Measurements from ENCODE around the gene ARHGAP30. TPM values are rescaled to one million over a fixed set of nuclear protein-coding genes. Genes with fewer than 3 reads are reported as not detected.

ARHGAP30 gene
- total and polyA plus RNA-seq, 7 experiments from 2014 or later: 128 to 291 (median 235) TPM

DNA sequence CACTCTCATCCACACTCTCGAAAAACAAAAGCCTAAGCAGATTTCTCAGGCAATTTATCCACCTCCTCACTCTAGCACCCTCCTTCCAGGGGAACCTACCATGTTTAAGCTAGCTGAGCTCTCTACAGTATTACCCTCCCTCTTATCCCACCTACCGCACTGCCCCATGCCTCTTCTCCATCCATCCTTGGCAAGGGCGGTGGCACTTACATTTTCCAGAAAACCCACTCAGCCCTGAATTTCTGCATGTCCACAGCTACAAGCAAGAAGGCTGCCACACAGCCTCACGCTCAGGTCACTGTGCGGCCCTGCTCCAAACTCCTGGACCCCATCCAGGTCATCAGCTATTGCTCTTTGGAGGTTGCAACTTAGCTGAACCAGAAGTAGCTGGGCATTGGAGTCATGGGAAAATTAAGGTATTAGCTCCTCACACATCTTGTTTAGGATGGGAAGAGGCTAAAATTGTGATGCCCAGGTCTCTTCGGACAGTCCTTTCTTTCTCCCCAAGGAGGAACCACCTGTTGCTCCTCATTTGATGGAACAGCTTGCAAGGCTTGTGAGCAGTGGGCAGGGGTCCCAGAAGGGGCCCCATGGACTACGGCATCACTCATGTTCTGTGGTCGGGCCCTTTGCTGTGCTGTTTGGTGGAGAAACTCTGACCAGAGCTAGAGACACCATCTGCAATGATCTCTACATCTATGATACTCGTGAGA, 29.6 kb upstream of the ARHGAP30 start:
- Histone ChIP-seq H3K36me3 (ENCODE audit: control insufficient read depth in 2 of 3, insufficient read depth in 3 of 3, low read length in 3 of 3) (peaks cover 0 to 25% (median 7%) of the 10 kb centered on the region in 3 experiments), H3K4me3 (ENCODE audit: low read length) (no peak overlapping the region), H3K4me1 (ENCODE audit: control insufficient read depth in 2 of 2, insufficient read depth in 2 of 2, low read length in 2 of 2) (peaks cover 9 to 11% of the 10 kb centered on the region in 2 donors), H3K27ac (ENCODE audit: low read depth, low read length) (no peak overlapping the region), H3K27me3 (ENCODE audit: control insufficient read depth in 2 of 2, insufficient read depth in 2 of 2, low read length in 2 of 2) (no peaks in the 10 kb centered on the region), H3K9me3 (ENCODE audit: control insufficient read depth in 2 of 3, low read length in 3 of 3) (no peaks in the 10 kb centered on the region)
- DNase-seq (no peak), ATAC-seq (no peak)
- H3K9me3 Mint-ChIP-seq: peaks cover 0 to 10% (median 0%) of the 10 kb centered on the region in 11 donors
- intact Hi-C loops (cut with micrococcal nuclease): loop anchor here in 1 of 2 donors (2.0 kb wide), 2 partner anchors 20 to 262 kb away; partner anchors contain the start of genes NIT1 and PFDN2
- peaks cover 19 to 43% (median 26%) of the 10 kb centered on the region in 7 donors for H3K4me1 Mint-ChIP-seq
- H3K36me3 Mint-ChIP-seq: peaks cover 0 to 13% (median 5%) of the 10 kb centered on the region in 5 donors
- peaks cover 0 to 12% (median 0%) of the 10 kb centered on the region in 5 donors for H3K27me3 Mint-ChIP-seq
- CTCF ChIA-PET: interaction anchor here (0.6 to 7.4 kb wide), 9 partner anchors 13 to 173 kb away, joined by 3 to 123 read pairs (median 6); partner anchors contain the start of genes ARHGAP30, TSTD1 and USF1
- H3K4me3 Mint-ChIP-seq: peak overlapping the region; percentile 58 to 81 (median 70)
- POLR2A ChIA-PET: interaction anchor here (0.5 to 7.4 kb wide), 6 partner anchors 14 to 432 kb away, joined by 3 to 106 read pairs (median 6); partner anchors contain the start of genes ARHGAP30, TSTD1 and USF1
- H3K27ac Mint-ChIP-seq: peak overlapping the region; percentile 1 to 85 (median 69)

GRCh38 chr1:161098210-161099068, 28.7 kb upstream of the ARHGAP30 start, which contains the start of gene KLHDC9:
TSS of gene KLHDC9 (plus strand) at chr1:161098361. CDS start at chr1:161098536, 175 bp downstream.
- H3K4me3 ChIP-seq (ENCODE audit: low read length): peak within 1 kb of the TSS; percentile 81
- intact Hi-C loops (cut with micrococcal nuclease): loop anchor here in 1 of 2 donors (1.0 to 2.0 kb wide), 3 partner anchors 20 to 262 kb away; partner anchors contain the start of genes NIT1 and PFDN2
- DNase-seq: peak; percentile 29 to 68 (median 42)
- peak within 1 kb of the TSS; percentile 87 to 100 (median 96) for H3K27ac Mint-ChIP-seq
- peaks cover 9 to 11% of the 10 kb centered on the region in 2 donors for H3K4me1 ChIP-seq (ENCODE audit: control insufficient read depth in 2 of 2, insufficient read depth in 2 of 2, low read length in 2 of 2)
- H3K4me3 Mint-ChIP-seq: peak within 1 kb of the TSS; percentile 81 to 94 (median 90)
- H3K36me3 Mint-ChIP-seq: peaks cover 0 to 13% (median 5%) of the 10 kb centered on the region in 5 donors
- ChIA-PET POLR2A (interaction anchor here (0.5 to 7.4 kb wide), 19 partner anchors 13 to 431 kb away, joined by 3 to 106 read pairs (median 4); partner anchors contain the start of genes ARHGAP30, F11R, NIT1 and PFDN2), CTCF (interaction anchor here (0.6 to 7.4 kb wide), 21 partner anchors 10 to 261 kb away, joined by 3 to 123 read pairs (median 5); partner anchors contain the start of genes ARHGAP30, F11R, TSTD1 and USF1)
- peak within 1 kb of the TSS; percentile 47 for H3K27ac ChIP-seq (ENCODE audit: low read depth, low read length)
- no peaks in the 10 kb centered on the region for H3K27me3 ChIP-seq (ENCODE audit: control insufficient read depth in 2 of 2, insufficient read depth in 2 of 2, low read length in 2 of 2)
- peaks cover 0 to 25% (median 7%) of the 10 kb centered on the region in 3 experiments for H3K36me3 ChIP-seq (ENCODE audit: control insufficient read depth in 2 of 3, insufficient read depth in 3 of 3, low read length in 3 of 3)
- peak; percentile 57 for ATAC-seq
- peaks cover 18 to 40% (median 23%) of the 10 kb centered on the region in 7 donors for H3K4me1 Mint-ChIP-seq
- H3K9me3 Mint-ChIP-seq: peaks cover 0 to 10% (median 0%) of the 10 kb centered on the region in 11 donors
- H3K27me3 Mint-ChIP-seq: peaks cover 0 to 12% (median 0%) of the 10 kb centered on the region in 5 donors
- H3K9me3 ChIP-seq (ENCODE audit: control insufficient read depth in 2 of 3, low read length in 3 of 3): no peaks in the 10 kb centered on the region

DNA sequence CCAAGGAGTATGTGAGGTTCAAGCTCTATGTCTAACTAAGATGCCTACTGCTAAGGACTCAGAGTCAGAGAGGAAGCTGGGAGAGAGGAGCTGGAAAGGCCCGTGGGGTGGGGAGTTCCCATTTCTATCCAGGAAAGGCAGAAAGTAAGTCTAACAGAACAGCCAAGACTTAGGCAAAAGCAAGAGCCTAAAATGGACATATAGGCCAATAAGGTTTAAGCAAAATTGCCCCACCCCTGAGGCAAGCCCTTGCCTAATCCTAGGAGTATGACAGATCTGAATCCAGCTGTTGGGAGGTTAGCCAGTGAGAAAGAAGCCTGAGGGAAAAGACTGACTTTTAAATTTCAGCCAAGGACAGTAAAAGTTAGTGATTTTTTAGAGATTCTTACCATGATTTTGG, 26.8 kb upstream of the ARHGAP30 start:
- ATAC-seq: no peak
- Histone ChIP-seq H3K9me3 (ENCODE audit: control insufficient read depth in 2 of 3, low read length in 3 of 3) (no peaks in the 10 kb centered on the region), H3K4me1 (ENCODE audit: control insufficient read depth in 2 of 2, insufficient read depth in 2 of 2, low read length in 2 of 2) (peaks cover 9 to 11% of the 10 kb centered on the region in 2 donors), H3K36me3 (ENCODE audit: control insufficient read depth in 2 of 3, insufficient read depth in 3 of 3, low read length in 3 of 3) (peaks cover 0 to 16% (median 4%) of the 10 kb centered on the region in 3 experiments), H3K27ac (ENCODE audit: low read depth, low read length) (no peak overlapping the region), H3K27me3 (ENCODE audit: control insufficient read depth in 2 of 2, insufficient read depth in 2 of 2, low read length in 2 of 2) (no peaks in the 10 kb centered on the region), H3K4me3 (ENCODE audit: low read length) (no peak overlapping the region)
- Mint-ChIP-seq H3K27ac (peak overlapping the region in 7 of 9 donors; percentile 88 to 100 (median 96)), H3K36me3 (peaks cover 0 to 8% (median 2%) of the 10 kb centered on the region in 5 donors), H3K4me1 (peaks cover 18 to 58% (median 26%) of the 10 kb centered on the region in 7 donors), H3K4me3 (peak overlapping the region in 3 of 10 donors; percentile 30 to 92 (median 81)), H3K9me3 (peaks cover 0 to 10% (median 0%) of the 10 kb centered on the region in 11 donors), H3K27me3 (peaks cover 0 to 12% (median 0%) of the 10 kb centered on the region in 5 donors)
- intact Hi-C loops (cut with micrococcal nuclease): loop anchor here in 1 of 2 donors (2.0 kb wide), 2 partner anchors 22 to 36 kb away; partner anchors contain the start of genes DEDD, NIT1 and PFDN2
- no peak for DNase-seq
- ChIA-PET POLR2A (interaction anchor here (0.5 to 7.4 kb wide), 15 partner anchors 8 to 668 kb away, joined by 3 to 106 read pairs (median 4); partner anchors contain the start of genes ARHGAP30, DEDD, F11R and TSTD1), CTCF (interaction anchor here (1.5 to 7.4 kb wide), 11 partner anchors 10 to 109 kb away, joined by 3 to 123 read pairs (median 8); partner anchors contain the start of genes ARHGAP30, F11R, TSTD1 and USF1)

DNA sequence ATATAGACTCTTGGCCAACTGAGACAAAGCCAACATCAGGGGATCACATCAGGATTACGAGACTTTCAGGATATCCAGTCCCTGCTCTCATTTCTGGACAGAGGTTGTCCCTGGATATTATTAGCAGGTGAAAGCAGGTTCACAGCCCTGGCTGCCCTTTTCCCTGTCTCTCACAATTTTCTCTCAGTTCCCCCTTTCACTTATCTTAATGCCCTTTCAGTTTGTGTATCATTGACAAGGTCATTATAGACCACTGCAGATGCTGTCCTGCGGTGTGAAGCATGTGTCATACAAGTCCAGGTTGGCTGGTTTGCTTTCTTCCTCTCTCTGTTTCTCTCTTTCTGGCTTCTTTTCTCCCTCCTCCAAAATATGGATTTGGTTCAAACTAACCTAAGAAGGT, 26.3 kb upstream of the ARHGAP30 start:
- H3K9me3 ChIP-seq (ENCODE audit: control insufficient read depth in 2 of 3, low read length in 3 of 3): no peaks in the 10 kb centered on the region
- Mint-ChIP-seq H3K9me3 (peaks cover 0 to 10% (median 0%) of the 10 kb centered on the region in 11 donors), H3K4me1 (peaks cover 18 to 60% (median 26%) of the 10 kb centered on the region in 7 donors), H3K27ac (peak overlapping the region in 3 of 9 donors; percentile 59 to 99 (median 95)), H3K4me3 (no peak overlapping the region), H3K27me3 (peaks cover 0 to 12% (median 0%) of the 10 kb centered on the region in 5 donors), H3K36me3 (peaks cover 0 to 8% (median 2%) of the 10 kb centered on the region in 5 donors)
- H3K36me3 ChIP-seq (ENCODE audit: control insufficient read depth in 2 of 3, insufficient read depth in 3 of 3, low read length in 3 of 3): peaks cover 0 to 15% (median 0%) of the 10 kb centered on the region in 3 experiments
- DNase-seq (no peak), ATAC-seq (no peak)
- POLR2A ChIA-PET: interaction anchor here (0.8 to 7.4 kb wide), 5 partner anchors 8 to 58 kb away, joined by 3 to 106 read pairs (median 10); partner anchors contain the start of genes ARHGAP30, TSTD1, UFC1 and USF1
- no peak overlapping the region for H3K27ac ChIP-seq (ENCODE audit: low read depth, low read length)
- peaks cover 9 to 11% of the 10 kb centered on the region in 2 donors for H3K4me1 ChIP-seq (ENCODE audit: control insufficient read depth in 2 of 2, insufficient read depth in 2 of 2, low read length in 2 of 2)
- CTCF ChIA-PET: interaction anchor here (1.5 to 7.4 kb wide), 7 partner anchors 10 to 98 kb away, joined by 3 to 120 read pairs (median 20); partner anchors contain the start of genes ARHGAP30, TSTD1 and USF1
- H3K4me3 ChIP-seq (ENCODE audit: low read length): no peak overlapping the region
- H3K27me3 ChIP-seq (ENCODE audit: control insufficient read depth in 2 of 2, insufficient read depth in 2 of 2, low read length in 2 of 2): no peaks in the 10 kb centered on the region
- intact Hi-C loops (cut with micrococcal nuclease): loop anchor here in 1 of 2 donors (2.0 kb wide), 2 partner anchors 23 to 37 kb away; partner anchors contain the start of genes DEDD, NIT1 and PFDN2

DNA sequence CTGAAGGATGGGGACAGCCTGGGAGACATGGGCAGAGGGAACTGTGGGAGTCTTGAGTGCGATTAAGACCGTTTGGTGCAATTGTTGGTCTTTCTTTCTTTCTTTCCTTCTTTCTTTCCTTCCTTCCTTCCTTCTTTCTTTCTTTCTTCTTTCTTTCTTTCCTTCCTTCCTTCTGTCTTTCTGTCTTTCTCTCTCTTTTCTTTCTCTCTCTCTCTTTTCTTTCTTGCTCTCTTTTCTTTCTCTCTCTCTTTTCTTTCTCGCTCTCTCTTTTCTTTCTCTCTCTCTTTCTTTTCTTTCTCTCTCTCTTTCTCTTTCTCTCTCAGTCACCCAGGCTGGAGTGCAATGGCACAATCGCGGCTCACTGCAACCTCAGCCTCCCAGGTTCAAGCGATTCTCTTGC, 25.5 kb upstream of the ARHGAP30 start:
- DNase-seq: no peak
- ATAC-seq: no peak
- intact Hi-C loops (cut with micrococcal nuclease): no loop called here
- H3K27ac ChIP-seq (ENCODE audit: low read depth, low read length): no peak overlapping the region
- no peaks in the 10 kb centered on the region for H3K27me3 ChIP-seq (ENCODE audit: control insufficient read depth in 2 of 2, insufficient read depth in 2 of 2, low read length in 2 of 2)
- no peaks in the 10 kb centered on the region for H3K9me3 ChIP-seq (ENCODE audit: control insufficient read depth in 2 of 3, low read length in 3 of 3)
- Mint-ChIP-seq H3K4me1 (peaks cover 23 to 68% (median 34%) of the 10 kb centered on the region in 7 donors), H3K9me3 (peaks cover 0 to 10% (median 0%) of the 10 kb centered on the region in 11 donors), H3K4me3 (no peak overlapping the region), H3K27ac (peak overlapping the region in 3 of 9 donors; percentile 62 to 95 (median 79)), H3K36me3 (peaks cover 0 to 6% (median 0%) of the 10 kb centered on the region in 5 donors), H3K27me3 (peaks cover 0 to 12% (median 0%) of the 10 kb centered on the region in 5 donors)
- H3K4me1 ChIP-seq (ENCODE audit: control insufficient read depth in 2 of 2, insufficient read depth in 2 of 2, low read length in 2 of 2): peaks cover 9 to 11% of the 10 kb centered on the region in 2 donors
- no peak overlapping the region for H3K4me3 ChIP-seq (ENCODE audit: low read length)
- peaks cover 0 to 8% (median 0%) of the 10 kb centered on the region in 3 experiments for H3K36me3 ChIP-seq (ENCODE audit: control insufficient read depth in 2 of 3, insufficient read depth in 3 of 3, low read length in 3 of 3)
- CTCF ChIA-PET: interaction anchor here (0.6 to 7.4 kb wide), 5 partner anchors 9 to 98 kb away, joined by 3 to 120 read pairs (median 5); partner anchors contain the start of gene ARHGAP30
- POLR2A ChIA-PET: interaction anchor here (0.8 to 7.4 kb wide), 3 partner anchors 26 to 70 kb away, joined by 3 to 106 read pairs (median 66); partner anchors contain the start of genes ARHGAP30, TSTD1 and USF1

Data from naive thymus-derived CD4-positive, alpha-beta T cell (primary cell).